Stimulated activated CD4-positive, alpha-beta T cell treated with anti-CD3 and anti-CD28 coated beads, Interleukin-1b, Interleukin-23, amount 100 ng/mL, for 48 hours (primary cell): ENCODE measurements around the gene JMJD8.
A peak's percentile ranks its signal among the peaks of the same experiment; 100 is the strongest.

Source experiments
- DNase-seq: peaks from one replicate; pipeline ENCODE4 v3.0.0-alpha.2; 2020

Gene JMJD8, protein sequence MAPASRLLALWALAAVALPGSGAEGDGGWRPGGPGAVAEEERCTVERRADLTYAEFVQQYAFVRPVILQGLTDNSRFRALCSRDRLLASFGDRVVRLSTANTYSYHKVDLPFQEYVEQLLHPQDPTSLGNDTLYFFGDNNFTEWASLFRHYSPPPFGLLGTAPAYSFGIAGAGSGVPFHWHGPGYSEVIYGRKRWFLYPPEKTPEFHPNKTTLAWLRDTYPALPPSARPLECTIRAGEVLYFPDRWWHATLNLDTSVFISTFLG

DNA sequence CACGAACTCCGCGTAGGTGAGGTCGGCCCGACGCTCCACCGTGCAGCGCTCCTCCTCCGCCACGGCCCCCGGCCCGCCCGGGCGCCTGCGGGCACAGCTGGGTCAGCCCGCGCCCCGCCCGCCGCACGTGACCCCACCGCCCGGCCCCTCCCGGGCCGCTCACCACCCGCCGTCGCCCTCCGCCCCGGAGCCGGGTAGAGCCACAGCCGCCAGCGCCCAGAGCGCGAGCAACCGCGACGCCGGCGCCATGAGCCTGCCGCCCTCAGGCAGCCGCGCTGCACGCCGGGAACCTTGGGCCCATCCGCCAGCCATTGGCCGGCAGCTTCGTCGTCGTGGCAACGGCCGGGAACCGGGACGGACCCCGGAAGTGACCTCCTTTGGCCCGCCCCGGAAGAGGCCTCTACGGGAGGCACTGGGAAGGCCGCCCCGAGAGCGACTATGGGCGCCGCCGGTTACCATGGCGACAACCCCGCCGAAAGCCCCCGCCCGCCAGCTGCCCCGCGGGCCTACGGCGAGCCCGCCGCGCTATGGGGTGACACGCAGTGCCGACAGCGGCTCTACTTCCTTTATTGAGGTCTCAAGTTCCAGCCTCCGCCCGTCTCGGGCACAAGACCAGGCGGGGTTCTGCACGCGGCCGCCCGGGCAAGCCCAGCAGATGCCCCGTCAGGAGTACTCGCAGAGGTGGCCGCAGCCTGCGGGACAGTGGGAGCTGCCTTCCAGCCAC, at the start of gene JMJD8:
JMJD8 (minus strand) TSS at position 264 of the 724 bp plus-strand sequence; CDS start at position 249, 15 bp downstream.
- peak; percentile 97 for DNase-seq

DNA sequence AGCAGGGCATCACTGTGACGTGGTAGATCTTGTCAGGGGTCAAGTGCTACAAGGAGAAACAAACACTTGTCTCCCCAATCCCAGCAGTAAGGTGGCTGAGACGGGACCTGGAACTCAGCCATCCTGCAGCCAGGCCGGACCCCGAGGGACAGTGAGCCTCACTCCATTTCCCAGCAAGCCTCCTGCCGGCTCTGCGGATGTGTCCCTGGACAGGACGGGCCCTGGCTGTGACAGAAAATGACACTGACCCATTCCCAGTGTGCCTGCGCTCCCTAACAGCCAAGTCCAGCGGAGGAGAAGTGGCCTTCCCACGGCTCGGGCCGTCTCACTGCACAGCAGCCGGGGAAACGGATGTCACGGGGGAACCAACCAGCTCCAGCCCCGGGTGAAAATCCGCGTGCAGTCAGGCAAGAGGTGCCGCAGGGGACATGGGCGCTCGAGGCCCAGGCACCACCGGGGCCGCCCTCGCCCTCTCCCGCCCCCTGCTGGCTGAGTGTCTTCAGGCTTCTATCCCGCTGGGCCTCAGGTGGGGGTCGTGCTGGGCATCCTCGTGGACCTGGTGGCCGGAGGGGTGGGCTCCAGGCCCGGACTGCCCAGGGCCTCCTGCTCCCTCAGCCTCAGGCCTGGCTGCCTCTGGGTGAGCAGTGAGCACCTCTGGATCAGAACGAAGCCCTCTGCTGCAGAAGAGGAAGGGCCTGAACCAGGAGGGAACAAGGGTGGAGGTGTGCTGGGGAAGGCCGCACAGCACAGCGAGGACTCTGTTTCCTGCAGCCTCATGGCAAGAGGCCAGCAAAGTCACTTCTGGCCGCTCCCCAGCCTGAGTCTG, 49.5 kb upstream of the JMJD8 start:
- DNase-seq: peak; percentile 24

DNA sequence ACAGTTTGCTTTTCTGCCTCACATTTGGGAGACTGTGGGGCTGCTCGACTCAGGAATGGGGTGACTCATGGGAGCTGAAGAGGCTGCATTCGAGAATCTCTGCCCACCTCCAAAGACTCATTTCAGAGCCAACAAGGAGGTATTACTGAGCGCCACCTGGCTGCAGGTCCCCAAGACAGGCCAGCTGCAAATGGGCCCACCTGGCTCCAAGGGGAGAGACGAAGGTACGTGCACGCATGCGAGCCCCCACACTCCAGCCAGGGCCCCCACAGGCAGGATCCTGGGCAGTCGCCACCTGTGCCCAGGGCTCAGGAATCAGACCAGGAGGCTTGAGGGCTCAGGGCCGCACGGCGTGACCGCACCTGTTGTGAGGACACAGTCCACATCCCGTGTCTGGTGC, 48.8 kb upstream of the JMJD8 start:
- DNase-seq: no peak

DNA sequence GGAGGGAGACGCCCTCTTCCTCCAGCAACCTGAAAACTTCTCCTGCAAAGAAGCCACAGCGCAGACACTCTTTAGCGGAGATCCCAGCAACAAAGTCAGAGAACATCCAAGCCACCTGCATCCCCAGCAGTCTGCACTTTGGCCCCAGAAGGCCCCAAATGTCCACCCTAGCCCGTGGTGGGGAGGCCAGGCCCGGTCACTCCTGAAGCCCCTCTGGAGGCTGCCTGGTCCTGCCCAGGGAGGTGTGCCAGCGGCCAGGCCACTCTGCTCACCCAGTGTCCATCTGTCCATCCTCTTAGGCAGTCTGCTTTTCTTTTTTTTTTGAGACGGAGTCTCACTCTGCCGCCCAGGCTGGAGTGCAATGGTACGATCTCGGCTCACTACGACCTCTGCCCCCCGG, 48.2 kb upstream of the JMJD8 start:
- no peak for DNase-seq

DNA sequence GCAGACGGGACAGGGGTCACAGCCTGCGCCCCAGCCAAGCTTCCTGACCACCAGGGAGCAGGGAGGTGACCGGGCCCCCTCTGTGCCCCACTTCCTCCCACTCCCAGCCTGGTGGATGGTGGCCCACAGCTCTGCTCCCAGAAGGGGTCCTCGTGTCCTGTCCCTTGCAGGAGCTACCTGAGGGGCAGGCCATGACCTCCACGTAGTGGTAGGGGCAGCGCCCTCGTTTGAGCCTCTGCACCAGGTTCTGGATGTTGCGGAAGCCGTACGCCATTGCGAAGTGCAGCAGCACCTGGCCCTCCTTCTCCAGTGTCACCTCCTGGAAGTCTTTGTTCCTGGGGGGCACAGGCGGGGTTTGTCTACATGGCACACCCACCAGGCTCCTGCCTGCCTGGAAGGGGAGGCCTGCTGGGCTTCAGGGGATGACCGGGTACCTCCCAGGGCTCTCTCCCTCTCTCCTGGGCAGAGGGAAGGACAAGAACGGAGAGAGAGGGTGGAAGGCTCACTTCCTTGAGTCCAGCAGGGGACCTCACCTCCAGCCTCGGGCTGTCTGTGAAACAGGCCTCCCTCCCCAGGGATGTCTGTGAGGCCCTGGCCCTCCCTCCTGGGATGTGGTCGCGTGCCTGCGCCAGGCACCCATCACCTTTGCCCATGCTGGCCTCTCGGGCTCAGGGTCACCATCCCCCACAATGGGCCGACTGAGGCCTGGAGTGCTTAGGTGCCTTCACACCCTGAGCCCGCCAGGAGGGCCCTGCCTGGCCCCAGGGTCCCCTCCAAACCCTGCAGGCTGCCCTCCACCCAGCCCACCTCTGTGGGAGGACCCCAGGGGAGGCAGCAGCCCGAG, 46.8 kb upstream of the JMJD8 start:
- DNase-seq: no peak

DNA sequence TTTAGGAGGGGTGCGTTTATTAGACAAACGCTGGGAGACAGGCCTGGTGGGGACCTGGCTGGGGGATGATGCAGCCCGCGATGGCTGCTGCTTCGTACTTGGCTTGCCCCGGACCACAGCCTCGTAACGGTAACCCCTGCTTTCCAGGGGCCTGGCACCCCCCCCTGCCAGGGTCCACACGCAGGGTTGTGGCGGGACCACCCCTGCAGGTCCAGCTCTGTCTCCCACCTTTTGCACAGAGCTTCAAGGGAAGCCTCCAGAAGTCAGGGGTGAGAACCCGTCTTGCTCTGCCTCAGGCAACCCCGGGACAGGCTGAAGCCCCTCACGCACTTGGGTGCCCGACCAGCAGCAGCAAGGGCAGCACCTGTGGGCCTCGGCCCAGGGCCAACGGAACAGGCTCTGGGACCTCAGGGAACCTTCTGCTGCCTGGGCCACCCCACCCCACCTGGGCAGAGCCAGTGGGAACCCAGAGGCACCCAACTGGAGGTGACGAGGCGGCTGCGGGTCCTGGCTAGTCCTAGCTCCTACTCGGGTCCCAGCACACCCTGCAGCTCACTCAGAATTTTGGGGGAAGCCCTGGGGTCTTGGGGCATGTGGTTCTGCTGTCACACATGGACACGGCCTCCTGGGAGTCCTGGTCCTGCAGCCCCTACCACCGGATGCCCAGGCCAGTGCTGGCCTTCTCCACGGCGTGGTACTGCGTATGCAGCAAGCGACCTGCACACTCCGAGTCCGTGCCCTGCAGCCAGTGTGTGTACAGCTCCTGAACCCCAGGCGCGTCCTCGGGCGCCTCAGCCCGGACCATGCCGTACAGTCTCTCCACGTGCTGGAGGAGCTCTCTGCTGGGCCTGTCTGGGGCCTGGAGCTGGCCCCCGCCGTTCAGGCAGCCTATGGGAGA, 45.9 kb upstream of the JMJD8 start:
- DNase-seq: no peak

DNA sequence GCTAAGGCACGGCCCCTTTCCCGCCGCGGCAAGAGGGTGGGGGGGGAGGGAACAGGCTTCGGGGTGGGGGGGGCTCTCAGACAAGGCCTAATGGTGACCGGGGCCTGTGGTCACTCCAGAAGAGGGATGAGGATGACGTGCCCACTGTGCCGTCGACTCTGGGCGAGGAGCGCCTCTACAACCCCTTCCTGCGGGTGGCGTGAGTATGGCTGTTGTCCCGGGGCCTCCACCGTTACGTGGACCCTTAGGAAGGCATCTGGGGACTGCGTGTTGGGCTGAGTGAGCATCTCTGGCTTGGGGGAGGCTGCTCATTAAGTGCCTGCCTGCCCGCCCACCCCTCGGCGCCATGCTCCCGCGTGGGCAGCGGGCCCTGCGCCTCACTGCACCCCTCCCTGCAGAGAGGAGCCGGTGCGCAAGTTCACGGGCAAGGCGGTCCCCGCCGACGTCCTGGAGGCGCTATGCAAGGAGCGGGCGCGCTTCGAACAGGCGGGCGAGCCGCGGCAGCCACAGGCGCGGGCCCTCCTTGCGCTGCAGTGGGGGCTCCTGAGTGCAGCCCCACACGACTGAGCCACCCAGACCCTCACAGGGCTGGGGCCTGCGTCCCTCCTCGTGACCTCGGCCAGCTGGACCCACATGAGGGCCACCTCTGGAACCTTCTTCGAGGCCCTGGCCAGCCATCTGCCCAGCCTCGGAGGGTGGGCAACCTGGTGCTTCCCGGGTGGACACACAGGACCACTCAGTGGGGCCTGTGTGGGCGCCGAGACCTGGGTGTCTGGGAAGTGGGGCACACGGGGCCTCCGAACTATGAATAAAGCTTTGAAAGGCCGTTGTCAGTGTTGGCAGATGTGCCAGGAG, 45.0 kb upstream of the JMJD8 start:
- DNase-seq: no peak

DNA sequence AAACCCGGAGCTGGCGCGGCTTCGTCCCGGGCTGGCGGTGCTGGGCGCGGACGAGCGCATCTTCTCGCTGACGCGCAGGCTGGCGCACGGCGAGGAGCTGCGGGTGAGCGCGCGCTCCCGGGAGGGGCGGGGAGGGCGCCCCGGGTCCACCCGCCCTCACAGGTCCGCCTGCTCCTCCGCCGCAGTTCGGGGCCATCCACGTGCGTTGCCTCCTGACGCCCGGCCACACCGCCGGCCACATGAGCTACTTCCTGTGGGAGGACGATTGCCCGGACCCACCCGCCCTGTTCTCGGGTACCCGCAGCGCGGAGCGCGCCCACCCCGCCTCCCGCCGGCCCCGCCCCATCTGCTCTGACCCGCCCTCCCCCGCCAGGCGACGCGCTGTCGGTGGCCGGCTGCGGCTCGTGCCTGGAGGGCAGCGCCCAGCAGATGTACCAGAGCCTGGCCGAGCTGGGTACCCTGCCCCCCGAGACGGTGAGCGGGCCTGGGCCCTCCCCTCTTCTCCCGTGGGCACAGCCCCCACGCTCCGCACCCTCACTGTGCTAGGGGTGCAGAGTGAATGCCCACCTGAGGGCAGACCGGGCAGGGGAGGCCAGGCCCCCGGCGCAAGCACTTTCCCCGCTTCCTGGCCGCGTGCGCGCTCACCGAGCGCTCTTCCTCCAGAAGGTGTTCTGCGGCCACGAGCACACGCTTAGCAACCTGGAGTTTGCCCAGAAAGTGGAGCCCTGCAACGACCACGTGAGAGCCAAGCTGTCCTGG, 44.2 kb upstream of the JMJD8 start:
- DNase-seq: peak; percentile 56

DNA sequence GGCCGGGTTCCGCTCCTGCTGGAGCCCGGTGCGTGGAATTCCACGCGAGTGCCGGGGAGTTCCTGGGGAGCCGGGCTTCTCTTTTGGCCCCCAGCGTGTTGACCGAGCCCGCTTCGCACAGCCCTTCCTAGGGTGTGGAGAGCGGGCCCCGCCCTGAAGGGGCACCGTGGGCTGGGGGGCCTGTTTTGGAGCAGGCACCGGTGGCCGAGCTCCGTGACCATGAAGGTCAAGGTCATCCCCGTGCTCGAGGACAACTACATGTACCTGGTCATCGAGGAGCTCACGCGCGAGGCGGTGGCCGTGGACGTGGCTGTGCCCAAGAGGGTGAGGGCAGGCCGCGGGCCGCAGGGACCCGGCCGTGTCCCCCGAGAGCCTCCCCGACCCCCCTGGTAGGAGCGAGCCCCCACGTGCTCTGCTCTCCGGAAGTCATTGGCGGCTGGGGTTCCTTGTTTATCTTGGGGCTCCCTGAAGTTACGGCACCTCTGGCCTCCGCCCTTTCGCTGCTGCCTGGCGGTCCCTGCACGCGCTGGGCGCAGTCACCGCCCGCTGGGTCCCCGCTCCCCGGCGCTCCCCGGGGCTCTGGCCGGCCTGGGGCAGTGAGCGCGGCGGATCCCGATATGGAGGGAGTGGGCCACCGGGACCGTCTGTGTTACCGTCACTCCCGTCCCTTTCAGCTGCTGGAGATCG, 43.3 kb upstream of the JMJD8 start:
- no peak for DNase-seq

DNA sequence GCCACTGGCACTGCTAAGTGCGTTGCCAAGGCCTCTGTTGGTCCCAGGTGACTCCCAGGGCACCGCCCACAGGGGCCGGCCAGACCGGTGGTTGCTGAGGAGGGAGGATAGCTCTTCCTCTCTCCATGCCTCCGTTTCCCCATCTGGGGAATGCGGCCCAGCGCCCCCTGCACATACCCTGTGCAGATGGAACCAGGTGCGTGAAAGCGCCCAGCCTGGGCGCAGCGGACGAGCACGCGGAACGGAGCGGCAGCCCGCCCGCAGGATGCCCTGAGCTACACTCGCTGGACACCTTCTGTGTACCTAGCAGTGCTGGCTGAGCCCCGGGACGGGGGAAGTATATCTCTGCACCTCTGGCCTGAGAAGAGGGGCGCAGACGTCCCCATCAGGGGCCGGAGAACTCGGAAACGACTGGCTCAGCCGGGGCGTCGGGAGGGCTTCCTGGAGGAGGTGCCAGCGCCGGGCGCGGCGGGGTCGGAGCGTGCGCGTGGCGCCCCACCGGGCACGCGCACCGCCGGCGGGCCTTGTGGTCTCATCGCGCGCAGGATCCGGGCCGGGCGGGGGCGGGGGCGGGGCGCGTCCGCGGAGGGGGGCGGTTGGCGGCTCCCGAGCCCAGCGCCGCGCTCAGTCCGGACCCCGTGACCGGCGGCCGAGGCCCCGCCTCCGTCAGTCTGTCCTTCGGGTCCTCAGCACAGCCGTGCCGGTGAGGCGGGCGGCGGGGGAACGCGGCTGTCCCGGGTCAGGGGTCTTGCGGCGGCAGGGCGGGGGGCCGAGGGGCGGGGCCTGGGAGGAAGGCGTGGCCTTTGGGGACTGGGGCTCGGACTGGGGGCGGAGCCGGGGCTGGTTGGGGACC, 42.5 kb upstream of the JMJD8 start, which contains the start of the genes CCDC78 and HAGHL:
CCDC78 (minus strand) TSS at position 6 of the 853 bp plus-strand sequence. CDS start 76 bp downstream, outside the sequence.
HAGHL (plus strand) TSS at position 669 of the 853 bp plus-strand sequence. CDS start 404 bp downstream, outside the sequence.
- peak; percentile 33 for DNase-seq

DNA sequence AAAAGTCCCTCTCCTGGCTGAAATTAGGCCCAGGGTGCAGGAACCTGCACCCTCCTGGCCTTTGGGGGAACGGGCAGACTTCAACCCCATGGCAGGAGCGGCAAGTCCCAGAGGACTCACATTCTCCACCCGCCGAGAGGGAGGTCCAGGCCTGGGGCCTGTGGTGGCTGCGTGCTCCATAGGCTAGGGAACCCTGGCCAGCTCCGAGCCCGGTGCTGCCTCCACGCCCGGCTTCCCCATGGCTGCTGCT, 42.0 kb upstream of the JMJD8 start:
- DNase-seq: no peak

DNA sequence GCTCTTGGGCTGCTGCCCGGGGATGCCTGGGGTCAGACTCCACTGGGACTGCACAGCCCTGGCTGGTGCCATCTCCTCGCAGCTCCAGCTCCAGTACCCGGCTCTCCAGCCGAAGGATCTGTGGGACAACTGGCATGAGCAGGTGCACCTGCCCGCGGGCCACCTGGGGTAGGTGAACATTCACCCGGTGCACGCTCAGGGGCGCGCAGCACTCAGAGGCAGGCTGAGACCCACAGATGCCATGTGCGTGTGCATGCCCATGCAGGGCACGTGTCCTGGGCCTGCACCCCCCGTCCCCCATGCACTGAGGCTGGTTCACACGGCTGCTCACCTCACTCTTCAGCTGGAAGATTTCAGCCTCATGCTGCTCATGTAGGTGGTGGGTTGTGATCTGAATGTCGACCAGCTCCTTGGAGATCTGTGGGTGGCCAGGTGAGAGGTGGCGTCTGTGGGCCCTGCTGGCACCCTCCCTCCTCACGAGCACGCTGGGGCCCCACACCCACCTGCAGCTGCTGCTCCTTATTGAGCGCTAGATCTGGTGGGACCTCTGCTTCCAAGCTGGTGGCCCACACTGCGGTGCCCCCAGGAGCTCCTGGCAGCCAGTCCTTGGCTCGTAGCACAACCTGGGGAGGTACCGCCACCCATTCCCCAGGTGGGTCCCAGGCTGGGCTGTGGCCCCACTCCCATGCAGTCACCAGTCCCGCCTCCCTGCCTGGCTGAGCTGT, 41.5 kb upstream of the JMJD8 start:
- no peak for DNase-seq

DNA sequence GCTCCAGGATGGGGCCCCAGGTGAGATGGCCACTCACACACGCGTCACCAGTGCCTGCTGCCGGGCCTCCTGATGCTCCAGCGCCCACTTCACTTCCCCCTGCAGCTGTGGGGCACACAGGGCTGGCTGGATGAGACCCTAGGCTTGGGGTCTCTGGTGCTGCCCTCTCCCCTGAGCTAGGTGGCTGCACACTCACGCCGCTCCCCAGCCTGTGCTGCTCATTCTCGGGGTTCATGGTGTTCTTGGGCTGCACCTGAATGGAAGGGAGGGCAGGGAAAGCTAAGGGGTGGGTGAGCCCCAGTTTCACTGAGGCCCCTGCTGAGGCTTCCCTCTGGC, 40.9 kb upstream of the JMJD8 start:
- DNase-seq: no peak

DNA sequence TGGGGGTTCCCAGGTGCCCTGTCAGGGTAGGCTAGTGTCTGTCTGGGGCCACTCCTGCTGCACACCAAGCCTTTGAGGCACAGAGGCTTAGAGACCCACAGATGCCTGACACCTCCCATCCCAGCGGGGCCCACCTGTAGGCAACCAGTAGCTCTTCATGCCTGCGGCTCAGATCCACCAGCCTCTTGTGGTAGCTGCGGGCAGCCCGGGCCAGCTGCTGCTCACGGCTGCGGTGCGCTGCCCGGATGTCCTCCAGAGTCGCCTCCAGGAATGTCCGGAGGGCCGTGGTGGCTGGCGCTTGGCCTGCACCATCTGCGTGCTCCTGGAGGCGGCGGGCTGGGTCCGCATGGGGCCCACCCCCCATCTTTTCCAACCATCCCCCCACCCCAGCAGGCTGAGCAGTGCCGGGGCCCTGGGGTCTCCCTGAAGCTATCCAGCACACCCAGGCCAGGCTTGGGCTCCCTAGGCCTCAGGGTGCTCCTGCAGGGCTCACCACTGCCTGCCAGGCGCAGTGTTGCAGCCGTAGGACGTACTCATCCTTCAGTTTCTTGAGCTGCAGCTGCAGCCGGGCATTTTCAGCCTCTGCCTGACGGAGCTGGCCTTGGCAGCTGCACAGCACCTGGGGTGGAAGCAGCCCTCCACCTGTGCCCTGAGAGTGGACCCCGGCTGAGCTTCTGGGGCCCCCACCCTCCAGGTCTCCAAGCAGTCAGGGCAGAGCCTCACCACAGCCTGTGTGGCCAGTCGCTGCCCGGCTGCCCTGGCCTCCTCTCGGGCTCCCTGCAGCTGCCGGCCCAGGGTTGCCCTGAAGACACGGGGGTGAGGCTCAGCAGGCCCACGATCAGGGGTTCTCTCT, 40.3 kb upstream of the JMJD8 start:
- no peak for DNase-seq

DNA sequence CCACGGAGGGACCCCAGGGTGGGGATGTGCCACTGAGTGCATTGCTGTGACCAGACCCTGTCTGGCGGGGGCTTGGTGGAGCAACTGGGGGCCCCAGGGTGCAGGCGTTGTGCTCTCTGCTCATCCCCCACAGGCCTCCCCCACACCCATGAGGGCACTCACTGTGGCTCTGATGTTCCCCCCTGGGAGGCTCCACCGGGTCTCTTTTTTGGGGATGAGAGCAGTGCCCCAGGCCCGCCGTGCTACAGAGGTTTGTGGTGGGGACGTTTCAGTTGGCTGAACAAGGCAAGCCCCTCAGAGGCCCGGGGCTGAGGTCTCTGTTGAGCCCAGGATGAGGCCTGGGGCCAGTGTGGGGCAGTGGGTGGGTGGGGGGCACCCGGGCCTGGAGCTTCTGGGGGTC, 39.6 kb upstream of the JMJD8 start:
- DNase-seq: no peak

DNA sequence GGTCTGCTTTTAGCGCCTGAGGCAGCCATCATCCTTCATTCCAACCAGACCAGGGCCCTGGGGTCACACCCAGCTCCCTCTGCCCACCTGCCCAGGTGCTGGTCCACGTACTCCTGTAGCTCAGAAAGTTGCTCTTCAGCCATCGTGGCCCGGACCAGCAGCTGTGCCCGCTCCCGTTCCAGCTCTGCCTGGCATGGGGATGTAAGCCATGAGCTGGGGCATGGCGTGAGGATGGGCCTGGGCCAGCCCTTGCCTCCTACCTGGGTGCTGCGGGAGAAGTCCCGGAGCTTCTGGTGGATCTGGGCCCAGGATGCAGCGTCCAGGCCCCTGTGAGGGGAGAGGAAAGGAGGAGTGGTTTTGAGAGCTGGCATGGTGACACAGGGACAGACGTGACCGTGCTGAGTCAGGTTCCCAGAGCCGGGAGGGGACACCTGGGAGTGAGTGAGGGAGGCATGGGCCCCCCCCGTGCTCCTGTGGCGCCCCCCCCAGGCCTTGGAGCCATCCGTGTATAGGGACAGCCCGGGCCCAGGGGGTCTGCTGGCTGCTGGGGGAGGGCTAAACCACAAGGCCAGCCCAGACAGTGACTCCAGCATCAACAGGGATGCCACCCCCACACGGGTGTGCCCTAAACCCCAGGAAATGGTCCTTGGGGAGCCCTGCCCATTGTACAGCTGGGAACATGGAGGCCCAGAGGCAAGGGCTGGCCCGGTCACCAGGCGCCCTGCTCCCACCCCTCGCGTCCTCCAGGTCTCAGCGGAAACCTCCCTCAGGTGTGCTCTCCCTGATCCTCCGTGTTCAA, 38.9 kb upstream of the JMJD8 start:
- no peak for DNase-seq
